WTC11 (cell line): Measurements from ENCODE around the gene CSK. TPM values are rescaled to one million over a fixed set of nuclear protein-coding genes. Genes with fewer than 3 reads are reported as not detected.

Experiments
- ATAC-seq: fragments of 200-7000 bp; cut with Tn5 transposase; 2 replicates; pipeline ENCODE4 v1.10.0; 2021; ENCODE audit warnings: mild to moderate bottlenecking, moderate library complexity
- CTCF ChIA-PET: fragments of 300-600 bp; sonication (Branson Sonifier 250); formaldehyde crosslinking; loops from one replicate; lab custom pipeline; 2021; ENCODE audit warnings: antibody characterized with exemption; lab: Charles Lee
- POLR2A ChIA-PET: fragments of 350-600 bp; sonication (Branson Sonifier 250); formaldehyde crosslinking; loops from one replicate; lab custom pipeline; 2021; ENCODE audit warnings: antibody characterized with exemption; lab: Charles Lee
- DNase-seq: peaks from one replicate; pipeline ENCODE4 v3.0.0; 2021; ENCODE audit warnings: low spot score
- H3K27ac Mint-ChIP-seq: 2 replicates; pipeline ENCODE4 v1.8.0; 2021; ENCODE audit warnings: mixed read lengths
- H3K27me3 Mint-ChIP-seq: 2 replicates; pipeline ENCODE4 v1.8.0; 2021; ENCODE audit warnings: low read depth, mild to moderate bottlenecking, moderate library complexity, mixed read lengths
- H3K36me3 Mint-ChIP-seq: 2 replicates; pipeline ENCODE4 v1.8.0; 2021; ENCODE audit warnings: mixed read lengths
- H3K4me1 Mint-ChIP-seq: 2 replicates; pipeline ENCODE4 v1.8.0; 2022; ENCODE audit warnings: mixed read lengths
- H3K4me3 Mint-ChIP-seq: 2 replicates; pipeline ENCODE4 v1.8.0; 2021; ENCODE audit warnings: mild to moderate bottlenecking, moderate library complexity, mixed read lengths
- H3K9me3 Mint-ChIP-seq: 2 replicates; pipeline ENCODE4 v1.8.0; 2021; ENCODE audit warnings: mixed read lengths
- EMX1 ChIP-seq: fragments of 250-450 bp; sonication (Bioruptor Pico); IDR thresholded peaks from 2 replicates; pipeline ENCODE4 v1.8.0; 2021; ENCODE audit warnings: mild to moderate bottlenecking
- IRF1 ChIP-seq: sonication (generic); formaldehyde crosslinking; IDR thresholded peaks from 2 replicates; pipeline ENCODE4 v1.8.0; 2023; ENCODE audit warnings: missing genetic modification reagents
- MLX ChIP-seq: sonication (generic); formaldehyde crosslinking; IDR thresholded peaks from 2 replicates; pipeline ENCODE4 v1.8.1; 2023; ENCODE audit warnings: mild to moderate bottlenecking, missing genetic modification reagents, moderate library complexity
- MYBL2 ChIP-seq: sonication (generic); formaldehyde crosslinking; IDR thresholded peaks from 2 replicates; pipeline ENCODE4 v1.8.1; 2023; ENCODE audit warnings: mild to moderate bottlenecking, moderate library complexity, missing genetic modification reagents
- NR2C2 ChIP-seq: sonication (generic); formaldehyde crosslinking; IDR thresholded peaks from 2 replicates; pipeline ENCODE4 v1.8.0; 2022; ENCODE audit warnings: mild to moderate bottlenecking, missing genetic modification reagents
- RORB ChIP-seq: fragments of 250-450 bp; sonication (Bioruptor Pico); IDR thresholded peaks from 2 replicates; pipeline ENCODE4 v1.9.0; 2021; ENCODE audit warnings: mild to moderate bottlenecking
- USF1 ChIP-seq: sonication (generic); formaldehyde crosslinking; IDR thresholded peaks from 2 replicates; pipeline ENCODE4 v1.8.0; 2022; ENCODE audit warnings: mild to moderate bottlenecking, missing genetic modification reagents
- ZNF121 ChIP-seq: sonication (generic); formaldehyde crosslinking; IDR thresholded peaks from 2 replicates; pipeline ENCODE4 v1.8.0; 2023; ENCODE audit warnings: missing genetic modification reagents
- ZNF396 ChIP-seq: fragments of 250-450 bp; sonication (Bioruptor Pico); IDR thresholded peaks from 2 replicates; pipeline ENCODE4 v1.8.0; 2021; ENCODE audit warnings: mild to moderate bottlenecking, moderate library complexity, borderline replicate concordance
- ZNF512 ChIP-seq: sonication (generic); formaldehyde crosslinking; IDR thresholded peaks from 2 replicates; pipeline ENCODE4 v1.8.1; 2022; ENCODE audit warnings: missing genetic modification reagents, borderline replicate concordance
- ZNF671 ChIP-seq: fragments of 250-450 bp; sonication (Bioruptor Pico); IDR thresholded peaks from 2 replicates; pipeline ENCODE4 v1.8.0; 2021; ENCODE audit warnings: mild to moderate bottlenecking
- total RNA-seq: library from RNA; stranded (reverse); gene quantifications from 3 replicates; pipeline ENCODE4 v1.2.3, GENCODE V29; 2021
- TF ChIP-seq, protein P1 (sequence below): sonication (generic); formaldehyde crosslinking; IDR thresholded peaks from 2 replicates; pipeline ENCODE4 v1.8.0; 2023; ENCODE audit warnings: mild to moderate bottlenecking, missing genetic modification reagents
- TF ChIP-seq, protein P2 (sequence below): sonication (generic); formaldehyde crosslinking; IDR thresholded peaks from 2 replicates; pipeline ENCODE4 v1.8.0; 2022; ENCODE audit warnings: mild to moderate bottlenecking, missing genetic modification reagents
- TF ChIP-seq, protein P3 (sequence below): sonication (generic); formaldehyde crosslinking; IDR thresholded peaks from 2 replicates; pipeline ENCODE4 v1.8.1; 2023; ENCODE audit warnings: mild to moderate bottlenecking, missing genetic modification reagents
- TF ChIP-seq, protein P4 (sequence below): fragments of 250-450 bp; sonication (Bioruptor Pico); IDR thresholded peaks from 2 replicates; pipeline ENCODE4 v2.1.2; 2022; ENCODE audit warnings: mild to moderate bottlenecking, moderate library complexity
- TF ChIP-seq, protein P5 (sequence below): sonication (generic); formaldehyde crosslinking; IDR thresholded peaks from 2 replicates; pipeline ENCODE4 v1.8.1; 2023; ENCODE audit warnings: mild to moderate bottlenecking, moderate library complexity, missing genetic modification reagents
- TF ChIP-seq, protein P6 (sequence below): sonication (generic); formaldehyde crosslinking; IDR thresholded peaks from 2 replicates; pipeline ENCODE4 v1.8.0; 2022; ENCODE audit warnings: missing genetic modification reagents

The CSK gene
- total RNA-seq, 1 experiment from 2014 or later: 55.1 TPM

GRCh38 chr15:74794970-74795349 is 13.1 kb downstream of the CSK start (continued):
- TF ChIP-seq, protein P1, sequence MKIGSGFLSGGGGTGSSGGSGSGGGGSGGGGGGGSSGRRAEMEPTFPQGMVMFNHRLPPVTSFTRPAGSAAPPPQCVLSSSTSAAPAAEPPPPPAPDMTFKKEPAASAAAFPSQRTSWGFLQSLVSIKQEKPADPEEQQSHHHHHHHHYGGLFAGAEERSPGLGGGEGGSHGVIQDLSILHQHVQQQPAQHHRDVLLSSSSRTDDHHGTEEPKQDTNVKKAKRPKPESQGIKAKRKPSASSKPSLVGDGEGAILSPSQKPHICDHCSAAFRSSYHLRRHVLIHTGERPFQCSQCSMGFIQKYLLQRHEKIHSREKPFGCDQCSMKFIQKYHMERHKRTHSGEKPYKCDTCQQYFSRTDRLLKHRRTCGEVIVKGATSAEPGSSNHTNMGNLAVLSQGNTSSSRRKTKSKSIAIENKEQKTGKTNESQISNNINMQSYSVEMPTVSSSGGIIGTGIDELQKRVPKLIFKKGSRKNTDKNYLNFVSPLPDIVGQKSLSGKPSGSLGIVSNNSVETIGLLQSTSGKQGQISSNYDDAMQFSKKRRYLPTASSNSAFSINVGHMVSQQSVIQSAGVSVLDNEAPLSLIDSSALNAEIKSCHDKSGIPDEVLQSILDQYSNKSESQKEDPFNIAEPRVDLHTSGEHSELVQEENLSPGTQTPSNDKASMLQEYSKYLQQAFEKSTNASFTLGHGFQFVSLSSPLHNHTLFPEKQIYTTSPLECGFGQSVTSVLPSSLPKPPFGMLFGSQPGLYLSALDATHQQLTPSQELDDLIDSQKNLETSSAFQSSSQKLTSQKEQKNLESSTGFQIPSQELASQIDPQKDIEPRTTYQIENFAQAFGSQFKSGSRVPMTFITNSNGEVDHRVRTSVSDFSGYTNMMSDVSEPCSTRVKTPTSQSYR (CRISPR knock-in tag): no peak
- TF ChIP-seq, protein P2, sequence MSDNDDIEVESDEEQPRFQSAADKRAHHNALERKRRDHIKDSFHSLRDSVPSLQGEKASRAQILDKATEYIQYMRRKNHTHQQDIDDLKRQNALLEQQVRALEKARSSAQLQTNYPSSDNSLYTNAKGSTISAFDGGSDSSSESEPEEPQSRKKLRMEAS: no peak
- TF ChIP-seq ZNF512 (no peak), MYBL2 (CRISPR knock-in tag) (no peak), NR2C2 (no peak), EMX1 (CRISPR knock-in tag) (no peak), RORB (CRISPR knock-in tag) (no peak), ZNF396 (CRISPR knock-in tag) (no peak)
- TF ChIP-seq, protein P3, sequence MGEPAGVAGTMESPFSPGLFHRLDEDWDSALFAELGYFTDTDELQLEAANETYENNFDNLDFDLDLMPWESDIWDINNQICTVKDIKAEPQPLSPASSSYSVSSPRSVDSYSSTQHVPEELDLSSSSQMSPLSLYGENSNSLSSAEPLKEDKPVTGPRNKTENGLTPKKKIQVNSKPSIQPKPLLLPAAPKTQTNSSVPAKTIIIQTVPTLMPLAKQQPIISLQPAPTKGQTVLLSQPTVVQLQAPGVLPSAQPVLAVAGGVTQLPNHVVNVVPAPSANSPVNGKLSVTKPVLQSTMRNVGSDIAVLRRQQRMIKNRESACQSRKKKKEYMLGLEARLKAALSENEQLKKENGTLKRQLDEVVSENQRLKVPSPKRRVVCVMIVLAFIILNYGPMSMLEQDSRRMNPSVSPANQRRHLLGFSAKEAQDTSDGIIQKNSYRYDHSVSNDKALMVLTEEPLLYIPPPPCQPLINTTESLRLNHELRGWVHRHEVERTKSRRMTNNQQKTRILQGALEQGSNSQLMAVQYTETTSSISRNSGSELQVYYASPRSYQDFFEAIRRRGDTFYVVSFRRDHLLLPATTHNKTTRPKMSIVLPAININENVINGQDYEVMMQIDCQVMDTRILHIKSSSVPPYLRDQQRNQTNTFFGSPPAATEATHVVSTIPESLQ (CRISPR knock-in tag): no peak
- TF ChIP-seq, protein P4, sequence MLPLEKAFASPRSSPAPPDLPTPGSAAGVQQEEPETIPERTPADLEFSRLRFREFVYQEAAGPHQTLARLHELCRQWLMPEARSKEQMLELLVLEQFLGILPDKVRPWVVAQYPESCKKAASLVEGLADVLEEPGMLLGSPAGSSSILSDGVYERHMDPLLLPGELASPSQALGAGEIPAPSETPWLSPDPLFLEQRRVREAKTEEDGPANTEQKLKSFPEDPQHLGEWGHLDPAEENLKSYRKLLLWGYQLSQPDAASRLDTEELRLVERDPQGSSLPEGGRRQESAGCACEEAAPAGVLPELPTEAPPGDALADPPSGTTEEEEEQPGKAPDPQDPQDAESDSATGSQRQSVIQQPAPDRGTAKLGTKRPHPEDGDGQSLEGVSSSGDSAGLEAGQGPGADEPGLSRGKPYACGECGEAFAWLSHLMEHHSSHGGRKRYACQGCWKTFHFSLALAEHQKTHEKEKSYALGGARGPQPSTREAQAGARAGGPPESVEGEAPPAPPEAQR (CRISPR knock-in tag): no peak
- TF ChIP-seq, protein P5, sequence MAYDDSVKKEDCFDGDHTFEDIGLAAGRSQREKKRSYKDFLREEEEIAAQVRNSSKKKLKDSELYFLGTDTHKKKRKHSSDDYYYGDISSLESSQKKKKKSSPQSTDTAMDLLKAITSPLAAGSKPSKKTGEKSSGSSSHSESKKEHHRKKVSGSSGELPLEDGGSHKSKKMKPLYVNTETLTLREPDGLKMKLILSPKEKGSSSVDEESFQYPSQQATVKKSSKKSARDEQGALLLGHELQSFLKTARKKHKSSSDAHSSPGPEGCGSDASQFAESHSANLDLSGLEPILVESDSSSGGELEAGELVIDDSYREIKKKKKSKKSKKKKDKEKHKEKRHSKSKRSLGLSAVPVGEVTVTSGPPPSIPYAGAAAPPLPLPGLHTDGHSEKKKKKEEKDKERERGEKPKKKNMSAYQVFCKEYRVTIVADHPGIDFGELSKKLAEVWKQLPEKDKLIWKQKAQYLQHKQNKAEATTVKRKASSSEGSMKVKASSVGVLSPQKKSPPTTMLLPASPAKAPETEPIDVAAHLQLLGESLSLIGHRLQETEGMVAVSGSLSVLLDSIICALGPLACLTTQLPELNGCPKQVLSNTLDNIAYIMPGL (CRISPR knock-in tag): no peak

DNA sequence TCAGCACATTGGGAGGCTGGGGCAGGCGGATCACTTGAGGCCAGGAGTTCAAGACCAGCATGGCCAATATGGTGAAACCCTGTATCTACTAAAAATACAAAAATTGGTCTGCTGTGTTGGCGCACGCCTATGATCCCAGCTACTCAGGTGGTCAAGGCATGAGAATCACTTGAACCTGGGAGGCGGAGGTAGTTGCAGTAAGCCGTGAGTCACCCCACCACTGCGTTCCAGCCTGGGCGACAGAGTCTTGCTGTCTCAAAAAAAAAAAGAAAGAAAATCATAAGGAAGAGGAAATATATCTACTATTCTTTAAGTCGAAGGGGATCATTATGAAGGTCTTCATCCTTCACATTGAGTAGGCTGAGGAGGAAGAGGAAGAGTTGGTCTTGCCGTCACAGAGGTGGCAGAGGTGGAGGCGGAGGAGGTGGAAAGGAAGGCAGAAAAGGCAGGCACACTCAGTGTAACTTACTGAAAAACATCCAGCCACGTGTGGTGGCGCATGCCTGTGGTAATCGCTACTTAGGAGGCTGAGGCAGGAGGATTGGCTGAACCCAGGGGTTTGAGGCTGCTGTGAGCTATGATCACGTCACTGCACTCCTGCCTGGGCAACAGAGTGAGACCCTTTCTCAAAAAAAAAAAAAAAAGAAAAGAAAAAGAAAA is 14.2 kb downstream of the CSK start:
- no peak overlapping the region for H3K4me3 Mint-ChIP-seq
- no peak overlapping the region for H3K27ac Mint-ChIP-seq
- peaks cover 19% of the 10 kb centered on the region for H3K4me1 Mint-ChIP-seq
- no peak for DNase-seq
- no peak for ATAC-seq
- H3K36me3 Mint-ChIP-seq: no peaks in the 10 kb centered on the region
- no peaks in the 10 kb centered on the region for H3K27me3 Mint-ChIP-seq
- no peaks in the 10 kb centered on the region for H3K9me3 Mint-ChIP-seq
- ChIA-PET POLR2A (no interaction called here), CTCF (interaction anchor here (1.1 to 4.9 kb wide), 2 partner anchors 21 to 25 kb away, joined by 3 to 101 read pairs; no protein-coding TSS in a partner anchor)
- TF ChIP-seq MLX (CRISPR knock-in tag) (no peak), USF1 (no peak), ZNF671 (CRISPR knock-in tag) (no peak), IRF1 (CRISPR knock-in tag) (no peak), ZNF121 (CRISPR knock-in tag) (no peak)
- TF ChIP-seq, protein P6, sequence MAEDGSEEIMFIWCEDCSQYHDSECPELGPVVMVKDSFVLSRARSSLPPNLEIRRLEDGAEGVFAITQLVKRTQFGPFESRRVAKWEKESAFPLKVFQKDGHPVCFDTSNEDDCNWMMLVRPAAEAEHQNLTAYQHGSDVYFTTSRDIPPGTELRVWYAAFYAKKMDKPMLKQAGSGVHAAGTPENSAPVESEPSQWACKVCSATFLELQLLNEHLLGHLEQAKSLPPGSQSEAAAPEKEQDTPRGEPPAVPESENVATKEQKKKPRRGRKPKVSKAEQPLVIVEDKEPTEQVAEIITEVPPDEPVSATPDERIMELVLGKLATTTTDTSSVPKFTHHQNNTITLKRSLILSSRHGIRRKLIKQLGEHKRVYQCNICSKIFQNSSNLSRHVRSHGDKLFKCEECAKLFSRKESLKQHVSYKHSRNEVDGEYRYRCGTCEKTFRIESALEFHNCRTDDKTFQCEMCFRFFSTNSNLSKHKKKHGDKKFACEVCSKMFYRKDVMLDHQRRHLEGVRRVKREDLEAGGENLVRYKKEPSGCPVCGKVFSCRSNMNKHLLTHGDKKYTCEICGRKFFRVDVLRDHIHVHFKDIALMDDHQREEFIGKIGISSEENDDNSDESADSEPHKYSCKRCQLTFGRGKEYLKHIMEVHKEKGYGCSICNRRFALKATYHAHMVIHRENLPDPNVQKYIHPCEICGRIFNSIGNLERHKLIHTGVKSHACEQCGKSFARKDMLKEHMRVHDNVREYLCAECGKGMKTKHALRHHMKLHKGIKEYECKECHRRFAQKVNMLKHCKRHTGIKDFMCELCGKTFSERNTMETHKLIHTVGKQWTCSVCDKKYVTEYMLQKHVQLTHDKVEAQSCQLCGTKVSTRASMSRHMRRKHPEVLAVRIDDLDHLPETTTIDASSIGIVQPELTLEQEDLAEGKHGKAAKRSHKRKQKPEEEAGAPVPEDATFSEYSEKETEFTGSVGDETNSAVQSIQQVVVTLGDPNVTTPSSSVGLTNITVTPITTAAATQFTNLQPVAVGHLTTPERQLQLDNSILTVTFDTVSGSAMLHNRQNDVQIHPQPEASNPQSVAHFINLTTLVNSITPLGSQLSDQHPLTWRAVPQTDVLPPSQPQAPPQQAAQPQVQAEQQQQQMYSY (CRISPR knock-in tag): no peak
- TF ChIP-seq, protein P3 (CRISPR knock-in tag): no peak
